22Rv1 (cell line): ENCODE results near the gene GRIA4.

Source experiments
- ZFX ChIP-seq: fragments of 450-650 bp; IDR thresholded peaks from 2 replicates; pipeline ENCODE4 v1.6.1; 2017; ENCODE audit warnings: antibody characterized with exemption, borderline replicate concordance
- TF ChIP-seq, protein P1 (sequence below): fragments of 450-650 bp; IDR thresholded peaks from 2 replicates; pipeline ENCODE4 v1.5.1; 2017; ENCODE audit warnings: mild to moderate bottlenecking

DNA sequence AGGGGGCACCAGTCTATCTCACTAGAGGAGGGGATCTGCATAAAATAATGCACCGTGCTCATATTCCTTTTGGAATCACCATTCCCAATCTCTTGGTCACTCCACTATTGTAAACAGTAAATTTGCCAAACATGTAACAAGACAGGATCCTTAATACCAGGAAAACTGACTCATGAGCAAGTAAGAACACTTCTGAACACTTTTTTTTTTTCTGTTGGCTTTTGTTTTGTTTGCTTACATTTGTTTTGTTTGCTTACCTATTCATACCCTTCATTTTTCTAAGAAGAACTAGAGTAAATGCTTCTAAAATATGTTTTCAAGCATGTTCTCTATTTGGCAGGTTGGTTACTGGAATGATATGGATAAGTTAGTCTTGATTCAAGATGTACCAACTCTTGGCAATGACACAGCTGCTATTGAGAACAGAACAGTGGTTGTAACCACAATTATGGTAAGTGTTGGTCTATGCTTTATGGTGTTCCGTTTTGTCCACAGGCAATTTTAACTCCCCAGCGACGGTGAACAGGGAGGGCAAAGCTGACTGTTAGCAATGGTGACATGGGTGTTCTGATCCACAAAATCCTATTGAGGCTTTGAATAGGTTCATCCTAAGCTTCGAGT is 300.3 kb downstream of the GRIA4 start:
- TF ChIP-seq, protein P1, sequence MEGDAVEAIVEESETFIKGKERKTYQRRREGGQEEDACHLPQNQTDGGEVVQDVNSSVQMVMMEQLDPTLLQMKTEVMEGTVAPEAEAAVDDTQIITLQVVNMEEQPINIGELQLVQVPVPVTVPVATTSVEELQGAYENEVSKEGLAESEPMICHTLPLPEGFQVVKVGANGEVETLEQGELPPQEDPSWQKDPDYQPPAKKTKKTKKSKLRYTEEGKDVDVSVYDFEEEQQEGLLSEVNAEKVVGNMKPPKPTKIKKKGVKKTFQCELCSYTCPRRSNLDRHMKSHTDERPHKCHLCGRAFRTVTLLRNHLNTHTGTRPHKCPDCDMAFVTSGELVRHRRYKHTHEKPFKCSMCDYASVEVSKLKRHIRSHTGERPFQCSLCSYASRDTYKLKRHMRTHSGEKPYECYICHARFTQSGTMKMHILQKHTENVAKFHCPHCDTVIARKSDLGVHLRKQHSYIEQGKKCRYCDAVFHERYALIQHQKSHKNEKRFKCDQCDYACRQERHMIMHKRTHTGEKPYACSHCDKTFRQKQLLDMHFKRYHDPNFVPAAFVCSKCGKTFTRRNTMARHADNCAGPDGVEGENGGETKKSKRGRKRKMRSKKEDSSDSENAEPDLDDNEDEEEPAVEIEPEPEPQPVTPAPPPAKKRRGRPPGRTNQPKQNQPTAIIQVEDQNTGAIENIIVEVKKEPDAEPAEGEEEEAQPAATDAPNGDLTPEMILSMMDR: no peak
- TF ChIP-seq ZFX: no peak
